Activated naive CD8-positive, alpha-beta T cell treated with anti-CD3 and anti-CD28 coated beads, Interleukin-2, amount 10 ng/mL, durations not matched to agents 7 days and 5 days (primary cell): ENCODE results near the gene ST6GALNAC3. TPM values are rescaled to one million over a fixed set of nuclear protein-coding genes. Genes with fewer than 3 reads are reported as not detected.
A peak's percentile ranks its signal among the peaks of the same experiment; 100 is the strongest.

Source experiments
- ATAC-seq: fragments of 150-1000 bp; cut with Tn5 transposase; one replicate; pipeline ENCODE4 v1.10.0; 2021; ENCODE audit warnings: low read depth, moderate library complexity
- POLR2A ChIA-PET: fragments of 350-600 bp; sonication (Branson Sonifier 250); formaldehyde crosslinking; loops from one replicate; lab custom pipeline; 2021; ENCODE audit warnings: antibody characterized with exemption; lab: Charles Lee
- DNase-seq: peaks from one replicate; pipeline ENCODE4 v3.0.0; 2021
- H3K27ac Mint-ChIP-seq: one replicate; pipeline ENCODE4 v1.8.0; 2022; ENCODE audit warnings: mild to moderate bottlenecking, mixed read lengths
- H3K27me3 Mint-ChIP-seq: one replicate; pipeline ENCODE4 v1.8.0; 2022; ENCODE audit warnings: mild to moderate bottlenecking, moderate library complexity, mixed read lengths
- H3K36me3 Mint-ChIP-seq: one replicate; pipeline ENCODE4 v1.8.0; 2021; ENCODE audit warnings: mild to moderate bottlenecking, mixed read lengths
- H3K4me1 Mint-ChIP-seq: one replicate; pipeline ENCODE4 v1.8.0; 2021; ENCODE audit warnings: mixed read lengths
- H3K4me3 Mint-ChIP-seq: one replicate; pipeline ENCODE4 v1.8.0; 2022; ENCODE audit warnings: mild to moderate bottlenecking, moderate library complexity, mixed read lengths
- H3K9me3 Mint-ChIP-seq: one replicate; pipeline ENCODE4 v1.8.0; 2021; ENCODE audit warnings: mixed read lengths
- total RNA-seq, 2 experiments: library from RNA; stranded (reverse); gene quantifications; one replicate each; pipeline ENCODE4 v1.2.3, GENCODE V29; 2021

The ST6GALNAC3 gene
- total RNA-seq, 2 experiments from 2014 or later: 0.48 to 0.55 TPM

- H3K36me3 Mint-ChIP-seq: peaks cover 2% of the 10 kb centered on the region
- no peak overlapping the region for H3K27ac Mint-ChIP-seq
- no peaks in the 10 kb centered on the region for H3K9me3 Mint-ChIP-seq
- POLR2A ChIA-PET: no interaction called here
- DNase-seq: no peak
- no peaks in the 10 kb centered on the region for H3K4me1 Mint-ChIP-seq
- H3K4me3 Mint-ChIP-seq: no peak overlapping the region
- ATAC-seq: no peak
- no peaks in the 10 kb centered on the region for H3K27me3 Mint-ChIP-seq
These were observed 407.1 kb downstream of the ST6GALNAC3 start for GRCh38 chr1:76481672-76482071.

GRCh38 chr1:76482272-76482671, 407.7 kb downstream of the ST6GALNAC3 start:
- no peak overlapping the region for H3K27ac Mint-ChIP-seq
- POLR2A ChIA-PET: no interaction called here

GRCh38 chr1:76491737-76492136, 417.2 kb downstream of the ST6GALNAC3 start:
- ATAC-seq (no peak), DNase-seq (no peak)
- Mint-ChIP-seq H3K4me3 (no peak overlapping the region), H3K27me3 (no peaks in the 10 kb centered on the region), H3K36me3 (peaks cover 6% of the 10 kb centered on the region), H3K9me3 (peaks cover 4% of the 10 kb centered on the region), H3K4me1 (peaks cover 18% of the 10 kb centered on the region), H3K27ac (no peak overlapping the region)
- POLR2A ChIA-PET: no interaction called here

More at GRCh38 chr1:76482272-76482671, 407.7 kb downstream of the ST6GALNAC3 start:
- Mint-ChIP-seq H3K27me3 (no peaks in the 10 kb centered on the region), H3K36me3 (peaks cover 2% of the 10 kb centered on the region), H3K9me3 (no peaks in the 10 kb centered on the region), H3K4me3 (no peak overlapping the region), H3K4me1 (no peaks in the 10 kb centered on the region)
- ATAC-seq (no peak), DNase-seq (no peak)

- peaks cover 6% of the 10 kb centered on the region for H3K36me3 Mint-ChIP-seq
- peaks cover 4% of the 10 kb centered on the region for H3K9me3 Mint-ChIP-seq
- H3K27ac Mint-ChIP-seq: no peak overlapping the region
- DNase-seq (no peak), ATAC-seq (no peak)
- no peak overlapping the region for H3K4me3 Mint-ChIP-seq
- peaks cover 18% of the 10 kb centered on the region for H3K4me1 Mint-ChIP-seq
- no peaks in the 10 kb centered on the region for H3K27me3 Mint-ChIP-seq
- POLR2A ChIA-PET: no interaction called here
These were observed 418.3 kb downstream of the ST6GALNAC3 start for GRCh38 chr1:76492752-76493430.

GRCh38 chr1:76494807-76495206, 420.3 kb downstream of the ST6GALNAC3 start:
- H3K9me3 Mint-ChIP-seq: peaks cover 4% of the 10 kb centered on the region
- POLR2A ChIA-PET: no interaction called here
- peak overlapping the region; percentile 60 for H3K27ac Mint-ChIP-seq
- DNase-seq (no peak), ATAC-seq (no peak)
- H3K4me1 Mint-ChIP-seq: peaks cover 18% of the 10 kb centered on the region
- peaks cover 6% of the 10 kb centered on the region for H3K36me3 Mint-ChIP-seq
- peak overlapping the region; percentile 31 for H3K4me3 Mint-ChIP-seq
- H3K27me3 Mint-ChIP-seq: no peaks in the 10 kb centered on the region

GRCh38 chr1:76496871-76497270, 422.3 kb downstream of the ST6GALNAC3 start:
- peaks cover 5% of the 10 kb centered on the region for H3K36me3 Mint-ChIP-seq
- H3K9me3 Mint-ChIP-seq: peaks cover 2% of the 10 kb centered on the region
- no peaks in the 10 kb centered on the region for H3K27me3 Mint-ChIP-seq
- no peak overlapping the region for H3K4me3 Mint-ChIP-seq
- POLR2A ChIA-PET: no interaction called here
- peaks cover 25% of the 10 kb centered on the region for H3K4me1 Mint-ChIP-seq
- DNase-seq (no peak), ATAC-seq (no peak)
- H3K27ac Mint-ChIP-seq: no peak overlapping the region

- Mint-ChIP-seq H3K27me3 (no peaks in the 10 kb centered on the region), H3K4me3 (no peak overlapping the region), H3K36me3 (peaks cover 2% of the 10 kb centered on the region), H3K9me3 (no peaks in the 10 kb centered on the region), H3K27ac (no peak overlapping the region), H3K4me1 (peaks cover 6% of the 10 kb centered on the region)
- POLR2A ChIA-PET: no interaction called here
- ATAC-seq (no peak), DNase-seq (no peak)
These were observed 425.6 kb downstream of the ST6GALNAC3 start for GRCh38 chr1:76500116-76500515.

- peak overlapping the region; percentile 52 for H3K4me3 Mint-ChIP-seq
- no peak overlapping the region for H3K27ac Mint-ChIP-seq
These were observed 426.6 kb downstream of the ST6GALNAC3 start for GRCh38 chr1:76501136-76501535.

GRCh38 chr1:76501586-76502219, 427.2 kb downstream of the ST6GALNAC3 start:
- POLR2A ChIA-PET: no interaction called here
- ATAC-seq: peak; percentile 52

More at GRCh38 chr1:76501136-76501535, 426.6 kb downstream of the ST6GALNAC3 start:
- DNase-seq: no peak
- H3K4me1 Mint-ChIP-seq: peaks cover 6% of the 10 kb centered on the region
- no peaks in the 10 kb centered on the region for H3K9me3 Mint-ChIP-seq
- POLR2A ChIA-PET: no interaction called here
- H3K36me3 Mint-ChIP-seq: peaks cover 2% of the 10 kb centered on the region
- H3K27me3 Mint-ChIP-seq: no peaks in the 10 kb centered on the region
- ATAC-seq: no peak

GRCh38 chr1:76503100-76503499, 428.6 kb downstream of the ST6GALNAC3 start:
- Mint-ChIP-seq H3K36me3 (no peaks in the 10 kb centered on the region), H3K27ac (no peak overlapping the region), H3K4me1 (peaks cover 6% of the 10 kb centered on the region), H3K9me3 (no peaks in the 10 kb centered on the region), H3K27me3 (no peaks in the 10 kb centered on the region), H3K4me3 (no peak overlapping the region)
- DNase-seq (no peak), ATAC-seq (no peak)
- POLR2A ChIA-PET: no interaction called here

More at GRCh38 chr1:76501586-76502219, 427.2 kb downstream of the ST6GALNAC3 start:
- H3K27ac Mint-ChIP-seq: no peak overlapping the region
- no peaks in the 10 kb centered on the region for H3K9me3 Mint-ChIP-seq
- no peak for DNase-seq
- H3K4me1 Mint-ChIP-seq: peaks cover 6% of the 10 kb centered on the region
- peak overlapping the region; percentile 52 for H3K4me3 Mint-ChIP-seq
- H3K27me3 Mint-ChIP-seq: no peaks in the 10 kb centered on the region
- peaks cover under 1% of the 10 kb centered on the region for H3K36me3 Mint-ChIP-seq

GRCh38 chr1:76503736-76504135, 429.2 kb downstream of the ST6GALNAC3 start:
- Mint-ChIP-seq H3K9me3 (no peaks in the 10 kb centered on the region), H3K4me1 (peaks cover 6% of the 10 kb centered on the region), H3K27ac (no peak overlapping the region), H3K36me3 (no peaks in the 10 kb centered on the region), H3K4me3 (no peak overlapping the region), H3K27me3 (no peaks in the 10 kb centered on the region)
- POLR2A ChIA-PET: no interaction called here
- no peak for DNase-seq
- no peak for ATAC-seq

- H3K9me3 Mint-ChIP-seq: no peaks in the 10 kb centered on the region
- ATAC-seq (no peak), DNase-seq (no peak)
- H3K27ac Mint-ChIP-seq: no peak overlapping the region
- H3K4me3 Mint-ChIP-seq: no peak overlapping the region
- H3K36me3 Mint-ChIP-seq: no peaks in the 10 kb centered on the region
- H3K4me1 Mint-ChIP-seq: peaks cover 9% of the 10 kb centered on the region
- H3K27me3 Mint-ChIP-seq: no peaks in the 10 kb centered on the region
- POLR2A ChIA-PET: no interaction called here
These were observed 432.8 kb downstream of the ST6GALNAC3 start for GRCh38 chr1:76507376-76507775.

- H3K4me1 Mint-ChIP-seq: peaks cover 9% of the 10 kb centered on the region
- no peaks in the 10 kb centered on the region for H3K36me3 Mint-ChIP-seq
- DNase-seq (no peak), ATAC-seq (no peak)
- no peak overlapping the region for H3K27ac Mint-ChIP-seq
- no peak overlapping the region for H3K4me3 Mint-ChIP-seq
- POLR2A ChIA-PET: no interaction called here
- H3K9me3 Mint-ChIP-seq: no peaks in the 10 kb centered on the region
- H3K27me3 Mint-ChIP-seq: no peaks in the 10 kb centered on the region
These were observed 434.3 kb downstream of the ST6GALNAC3 start for GRCh38 chr1:76508871-76509270.
